ENCODE data around the gene NDFIP1. TPM values are rescaled to one million over a fixed set of nuclear protein-coding genes. Genes with fewer than 3 reads are reported as not detected.

NDFIP1 gene
- total RNA-seq, 1 experiment from 2014 or later: 26.6 TPM

- no peak overlapping the region for H2BK5ac ChIP-seq (ENCODE audit: insufficient read length, low read length)
- H3K23ac ChIP-seq (ENCODE audit: insufficient read length, low read depth, low read length): no peak overlapping the region
- H4K8ac ChIP-seq (replicated peaks; ENCODE audit: insufficient read length, low read depth, low read length): no peak overlapping the region
- H3K27me3 Mint-ChIP-seq (ENCODE audit: low read depth): no peaks in the 10 kb centered on the region
- H4K91ac ChIP-seq (ENCODE audit: insufficient read length, low read depth, low read length): no peak overlapping the region
- no peaks in the 10 kb centered on the region for H3K79me1 ChIP-seq (ENCODE audit: insufficient read depth, low read depth, low read length, poor library complexity, severe bottlenecking)
- no peak overlapping the region for H3K27ac ChIP-seq (ENCODE audit: insufficient read length, low read depth, low read length)
- no peak overlapping the region for H2AFZ ChIP-seq (ENCODE audit: low read length)
- TF ChIP-seq, protein P1, sequence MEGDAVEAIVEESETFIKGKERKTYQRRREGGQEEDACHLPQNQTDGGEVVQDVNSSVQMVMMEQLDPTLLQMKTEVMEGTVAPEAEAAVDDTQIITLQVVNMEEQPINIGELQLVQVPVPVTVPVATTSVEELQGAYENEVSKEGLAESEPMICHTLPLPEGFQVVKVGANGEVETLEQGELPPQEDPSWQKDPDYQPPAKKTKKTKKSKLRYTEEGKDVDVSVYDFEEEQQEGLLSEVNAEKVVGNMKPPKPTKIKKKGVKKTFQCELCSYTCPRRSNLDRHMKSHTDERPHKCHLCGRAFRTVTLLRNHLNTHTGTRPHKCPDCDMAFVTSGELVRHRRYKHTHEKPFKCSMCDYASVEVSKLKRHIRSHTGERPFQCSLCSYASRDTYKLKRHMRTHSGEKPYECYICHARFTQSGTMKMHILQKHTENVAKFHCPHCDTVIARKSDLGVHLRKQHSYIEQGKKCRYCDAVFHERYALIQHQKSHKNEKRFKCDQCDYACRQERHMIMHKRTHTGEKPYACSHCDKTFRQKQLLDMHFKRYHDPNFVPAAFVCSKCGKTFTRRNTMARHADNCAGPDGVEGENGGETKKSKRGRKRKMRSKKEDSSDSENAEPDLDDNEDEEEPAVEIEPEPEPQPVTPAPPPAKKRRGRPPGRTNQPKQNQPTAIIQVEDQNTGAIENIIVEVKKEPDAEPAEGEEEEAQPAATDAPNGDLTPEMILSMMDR (conservative IDR thresholded peaks at IDR 0.05): no peak
- H2AK5ac ChIP-seq (ENCODE audit: insufficient read length, low read length): no peak overlapping the region
- H2BK15ac ChIP-seq (ENCODE audit: low read depth, low read length): no peak overlapping the region
- H3T11ph ChIP-seq (ENCODE audit: low read length): no peak overlapping the region
- no peak overlapping the region for H3K4me3 Mint-ChIP-seq
- H3K36me3 Mint-ChIP-seq (ENCODE audit: insufficient read depth in 1 of 3, low read depth in 3 of 3): no peaks in the 10 kb centered on the region
- H3K9me3 ChIP-seq (ENCODE audit: control insufficient read depth, low read depth, low read length): no peaks in the 10 kb centered on the region
- H2BK12ac ChIP-seq (ENCODE audit: insufficient read length, low read depth, low read length): no peak overlapping the region
- no peak overlapping the region for H3K56ac ChIP-seq (ENCODE audit: insufficient read length, low read depth, low read length)
- no peaks in the 10 kb centered on the region; a peak in 1 of 5 replicates for H3K9me3 Mint-ChIP-seq
- DNase-seq: no peak
- H2BK20ac ChIP-seq (ENCODE audit: low read depth, low read length, poor library complexity, severe bottlenecking): peak overlapping the region; percentile 86
- H3K79me2 ChIP-seq (ENCODE audit: insufficient read depth, low read length): no peaks in the 10 kb centered on the region
- no peak overlapping the region for H3K4me2 ChIP-seq (ENCODE audit: insufficient read depth, insufficient read length, low read length)
- no peak overlapping the region for H3K18ac ChIP-seq (ENCODE audit: insufficient read length, low read depth, low read length)
- 0 out of 7 replicates have a peak overlapping the region, but pooled peaks of 1 of the 3 experiments have one; percentile 38 for H3K27ac Mint-ChIP-seq
- no peak overlapping the region for H3K4ac ChIP-seq (ENCODE audit: low read depth, low read length)
- peaks cover 10% of the 10 kb centered on the region; the same call in 1 of the 2 replicates for H3K4me1 ChIP-seq (ENCODE audit: insufficient read depth, low read length)
- no peaks in the 10 kb centered on the region for H3K27me3 ChIP-seq (ENCODE audit: insufficient read depth, low read length)
- no peaks in the 10 kb centered on the region for H3K23me2 ChIP-seq (ENCODE audit: insufficient read length, low read depth, low read length, poor library complexity, severe bottlenecking)
- no peak overlapping the region for H2BK120ac ChIP-seq (ENCODE audit: low read depth, low read length, poor library complexity, severe bottlenecking)
- H3K9ac ChIP-seq (ENCODE audit: extremely low read depth, insufficient read length, low read length): no peak overlapping the region
- H3K4me1 Mint-ChIP-seq: peaks cover 22 to 27% of the 10 kb centered on the region in 2 experiments
- H3K14ac ChIP-seq (ENCODE audit: insufficient read depth, low read length): no peak overlapping the region
- H4K20me1 ChIP-seq (ENCODE audit: control insufficient read depth, insufficient read depth, insufficient read length): no peaks in the 10 kb centered on the region
- WGBS (ENCODE audit: extremely low coverage, insufficient read length, low lambda C conversion rate): no CpG with 5 or more reads among the region's 2 CpGs
- H4K5ac ChIP-seq (ENCODE audit: insufficient read length, low read depth, low read length): no peak overlapping the region
Measured at GRCh38 chr5:142098275-142098674, 10.3 kb upstream of the NDFIP1 start.

Measured in H9 (cell line).